ENCODE measurements around the gene SEC14L2. TPM values are rescaled to one million over a fixed set of nuclear protein-coding genes. Genes with fewer than 3 reads are reported as not detected.

SEC14L2 gene
- total and polyA plus RNA-seq, 2 of the 8 experiments (the other 6 are each of a cell fraction or from before 2014, with no cell fraction given) = 2.8 to 3.2 TPM

GRCh38 chr22:30399718-30400117, 2.9 kb downstream of the SEC14L2 start (continued):
- TF ChIP-seq CHD7 (IDR thresholded peaks at IDR 0.05; ENCODE audit: insufficient replicate concordance, low read length) = no peak
- TF ChIP-seq HDAC6 (IDR thresholded peaks at IDR 0.05; ENCODE audit: low read depth, low read length) = no peak
- no peak for TF ChIP-seq RFX5 (IDR thresholded peaks at IDR 0.05; ENCODE audit: borderline replicate concordance, low read depth, low read length)
- TF ChIP-seq YY1 (IDR thresholded peaks at IDR 0.05; ENCODE audit: low read depth, low read length) = no peak
- TF ChIP-seq SP4 (IDR thresholded peaks at IDR 0.05; ENCODE audit: low read length) = no peak
- no peak for TF ChIP-seq E2F6 (IDR thresholded peaks at IDR 0.05)
- no peak for TF ChIP-seq JUND (IDR thresholded peaks at IDR 0.05; ENCODE audit: low read length)
